Esophagus muscularis mucosa (tissue), 4 donors: Measurements from ENCODE around the gene LSMEM2. TPM values are rescaled to one million over a fixed set of nuclear protein-coding genes. Genes with fewer than 3 reads are reported as not detected.

ENCODE experiments used
- DNase-seq: peaks from one replicate; pipeline ENCODE4 v3.0.0-alpha.2; 2017; ENCODE audit errors: extremely low spot score
- H3K27ac ChIP-seq, 4 donors: fragments of 200-600 bp; sonication (generic); replicated peaks in 1 of 4; 1 replicate in 3 of 4; 2 replicates in 1 of 4; pipeline ENCODE4 v1.5.1; 2016 to 2019; ENCODE audit warnings: mild to moderate bottlenecking in 1 of 4
- H3K27me3 ChIP-seq, 4 donors: fragments of 200-600 bp; sonication (generic); one replicate each; pipeline versions ENCODE4 v1.5.1 to v1.6.0; 2016 to 2019
- H3K36me3 ChIP-seq, 4 donors: fragments of 200-600 bp; sonication (generic); one replicate each; pipeline ENCODE4 v1.5.1; 2016 to 2019
- H3K4me1 ChIP-seq, 4 donors: fragments of 200-600 bp; sonication (generic); one replicate each; pipeline ENCODE4 v1.5.1; 2016 to 2019
- H3K4me3 ChIP-seq, 4 donors: fragments of 200-600 bp; sonication (generic); 1 replicate in 2 of 4; 2 replicates in 2 of 4; pipeline ENCODE4 v1.5.1; 2016 to 2019; ENCODE audit warnings: mild to moderate bottlenecking in 4 of 4, moderate library complexity in 1 of 4
- H3K9me3 ChIP-seq, 4 donors: fragments of 200-600 bp; sonication (generic); 1 replicate in 3 of 4; 2 replicates in 1 of 4; pipeline ENCODE4 v1.5.1; 2016 to 2019
- EP300 ChIP-seq: sonication (generic); formaldehyde crosslinking; IDR thresholded peaks from one replicate; pipeline ENCODE4 v1.6.1; 2017; ENCODE audit warnings: antibody characterized with exemption
- POLR2A ChIP-seq: fragments of 450-650 bp; IDR thresholded peaks from one replicate; pipeline ENCODE4 v1.6.1; 2017; ENCODE audit warnings: antibody characterized with exemption, moderate library complexity, mild to moderate bottlenecking, low read depth
- POLR2AphosphoS5 ChIP-seq, 2 donors: sonication (generic); formaldehyde crosslinking; IDR thresholded peaks; one replicate each; pipeline ENCODE4 v1.6.1; 2017; ENCODE audit warnings: antibody characterized with exemption in 2 of 2
- WGBS: methylation state at CpG from one replicate; pipeline ENCODE4 v1.1.5; 2018; 5-methylcytosine and 5-hydroxymethylcytosine counted together
- intact Hi-C: fragments of 100-400 bp; cut with DNase I; formaldehyde crosslinking; loops from one replicate; pipeline ENCODE4 v1.15.1; 2023
- total RNA-seq, 4 donors: library from RNA; depleted of rRNA; stranded (reverse); fragments of >200 nt; gene quantifications; one replicate each; pipeline versions ENCODE4 v1.1.0 to v1.2.1, GENCODE V29; 2016
- TF ChIP-seq, protein P1 (sequence below), 3 experiments: fragments of 200-600 bp in 2 of 3; fragments of 450-650 bp in 1 of 3; sonication (generic) in 2 of 3; IDR thresholded peaks; one replicate each; pipeline ENCODE4 v1.5.1; 2017 to 2019; ENCODE audit warnings: antibody characterized with exemption in 3 of 3, mild to moderate bottlenecking in 2 of 3, moderate library complexity in 1 of 3

LSMEM2 gene
- total RNA-seq, 4 donors from 2014 or later: not detected

DNA sequence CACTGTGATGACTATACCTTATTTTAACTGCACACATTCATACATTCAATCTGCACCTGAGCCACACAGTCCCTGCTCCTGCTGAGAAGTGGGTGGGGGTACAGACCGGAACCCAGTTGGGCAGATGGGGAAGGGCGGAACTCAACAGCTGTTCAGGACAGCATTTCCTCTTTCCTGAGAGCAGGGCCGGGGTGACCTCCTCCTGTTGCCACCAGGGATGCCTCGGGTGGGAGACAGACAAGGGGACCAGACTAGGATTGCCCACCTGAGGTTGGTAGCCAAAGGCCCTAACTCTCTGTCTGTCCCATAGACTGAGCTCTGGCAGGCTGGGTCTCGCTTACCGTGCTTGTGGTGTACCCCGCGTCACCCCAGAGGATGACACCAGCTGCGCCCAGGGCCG lies 39.7 kb downstream of the LSMEM2 start:
- Histone ChIP-seq H3K4me3 (peak overlapping the region; percentile 72 to 88 (median 84)), H3K9me3 (no peaks in the 10 kb centered on the region), H3K27ac (peak overlapping the region in 3 of 4 donors; percentile 16 to 48 (median 22)), H3K36me3 (peaks cover 0 to 65% (median 51%) of the 10 kb centered on the region in 4 donors), H3K4me1 (peaks cover 44 to 77% (median 63%) of the 10 kb centered on the region in 4 donors), H3K27me3 (no peaks in the 10 kb centered on the region)
- WGBS: 39% methylated on average over 6 of the region's 10 CpGs
- intact Hi-C loops: no loop called here
- DNase-seq: no peak
- no peak for TF ChIP-seq EP300
- TF ChIP-seq POLR2AphosphoS5 (IDR thresholded peaks at IDR 0.05): no peak
- no peak for TF ChIP-seq POLR2A
- TF ChIP-seq, protein P1, sequence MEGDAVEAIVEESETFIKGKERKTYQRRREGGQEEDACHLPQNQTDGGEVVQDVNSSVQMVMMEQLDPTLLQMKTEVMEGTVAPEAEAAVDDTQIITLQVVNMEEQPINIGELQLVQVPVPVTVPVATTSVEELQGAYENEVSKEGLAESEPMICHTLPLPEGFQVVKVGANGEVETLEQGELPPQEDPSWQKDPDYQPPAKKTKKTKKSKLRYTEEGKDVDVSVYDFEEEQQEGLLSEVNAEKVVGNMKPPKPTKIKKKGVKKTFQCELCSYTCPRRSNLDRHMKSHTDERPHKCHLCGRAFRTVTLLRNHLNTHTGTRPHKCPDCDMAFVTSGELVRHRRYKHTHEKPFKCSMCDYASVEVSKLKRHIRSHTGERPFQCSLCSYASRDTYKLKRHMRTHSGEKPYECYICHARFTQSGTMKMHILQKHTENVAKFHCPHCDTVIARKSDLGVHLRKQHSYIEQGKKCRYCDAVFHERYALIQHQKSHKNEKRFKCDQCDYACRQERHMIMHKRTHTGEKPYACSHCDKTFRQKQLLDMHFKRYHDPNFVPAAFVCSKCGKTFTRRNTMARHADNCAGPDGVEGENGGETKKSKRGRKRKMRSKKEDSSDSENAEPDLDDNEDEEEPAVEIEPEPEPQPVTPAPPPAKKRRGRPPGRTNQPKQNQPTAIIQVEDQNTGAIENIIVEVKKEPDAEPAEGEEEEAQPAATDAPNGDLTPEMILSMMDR (IDR thresholded peaks at IDR 0.05): no peak

DNA sequence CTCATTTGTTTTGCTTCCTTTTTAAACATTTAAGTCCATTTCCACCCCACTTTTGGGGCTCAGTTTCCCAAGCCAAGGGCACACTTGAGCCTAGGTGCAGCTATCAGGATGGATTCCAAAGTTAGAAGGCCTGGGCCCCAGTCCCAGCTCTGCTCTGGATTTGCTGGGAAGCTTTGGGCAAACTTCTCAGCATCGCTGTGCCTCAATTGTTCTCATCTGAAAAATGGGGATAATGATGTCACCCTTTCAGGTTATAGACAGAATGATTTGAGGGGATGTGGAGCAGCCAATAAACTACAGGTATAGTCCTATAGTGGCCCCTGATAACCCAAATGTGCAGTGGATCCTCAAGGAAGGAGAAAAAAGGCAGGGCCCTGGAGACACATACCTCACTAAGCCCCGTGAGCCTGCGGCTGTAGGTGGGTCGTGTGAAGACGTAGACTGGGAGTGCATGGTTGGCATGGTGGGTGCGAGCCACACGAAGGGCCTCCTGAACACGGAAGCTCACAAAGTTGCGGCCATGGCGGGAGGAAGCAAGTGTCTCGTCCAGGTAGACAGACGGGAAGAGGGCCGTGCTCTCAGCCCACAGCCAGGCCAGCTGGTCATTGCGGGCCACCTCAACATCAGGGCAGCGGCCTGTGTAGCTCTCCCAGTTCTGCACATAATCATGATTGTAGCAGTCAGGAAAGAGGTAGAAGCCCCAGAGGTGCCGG lies 40.5 kb downstream of the LSMEM2 start:
- WGBS: 87% methylated on average over 14 of the region's 16 CpGs
- no peak for DNase-seq
- H3K4me3 ChIP-seq: peak overlapping the region; percentile 72 to 88 (median 84)

DNA sequence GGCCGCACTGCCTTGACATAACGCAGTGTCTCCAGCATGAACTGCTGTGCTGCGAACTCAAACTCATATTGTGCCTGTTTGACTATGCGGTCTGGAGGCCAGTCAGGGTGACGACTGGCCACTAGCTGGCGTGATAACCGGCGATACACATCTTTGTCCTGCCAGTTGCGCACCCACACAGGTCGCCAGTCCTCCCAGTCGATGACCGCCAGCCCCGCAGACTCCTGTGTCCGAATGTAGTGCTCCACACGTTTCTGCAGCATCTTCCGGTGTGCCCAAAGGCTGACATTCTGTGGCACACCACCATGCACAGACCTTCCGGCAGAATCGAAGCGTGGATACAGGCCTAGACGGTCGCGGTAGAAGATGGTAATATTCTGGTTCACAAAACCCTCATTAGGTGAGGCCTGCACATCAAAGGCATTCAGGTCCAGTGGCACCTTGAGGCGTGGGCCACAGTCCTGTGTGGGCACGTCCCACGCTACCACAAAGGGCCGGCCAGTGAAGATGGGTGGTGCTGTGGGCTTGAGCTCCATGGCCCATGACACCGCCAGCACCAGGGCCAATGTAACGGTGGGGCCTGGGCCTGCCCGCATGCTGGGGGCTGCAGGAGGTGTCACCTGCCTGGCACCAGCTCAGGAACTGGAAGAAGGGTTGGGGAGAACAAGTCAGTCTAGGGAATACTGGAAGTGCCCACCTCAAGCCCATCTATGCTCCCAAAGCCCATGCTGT lies 41.2 kb downstream of the LSMEM2 start:
- WGBS: 79% methylated on average over 12 of the region's 29 CpGs
- Histone ChIP-seq H3K9me3 (no peaks in the 10 kb centered on the region), H3K27ac (peak overlapping the region; percentile 93 to 95 (median 93)), H3K4me1 (peaks cover 56 to 81% (median 76%) of the 10 kb centered on the region in 4 donors), H3K36me3 (peaks cover 0 to 61% (median 49%) of the 10 kb centered on the region in 4 donors), H3K4me3 (peak overlapping the region; percentile 72 to 88 (median 84)), H3K27me3 (no peaks in the 10 kb centered on the region)
- intact Hi-C loops: no loop called here
- TF ChIP-seq EP300 (no peak), POLR2A (no peak), POLR2AphosphoS5 (IDR thresholded peaks at IDR 0.05) (no peak)
- TF ChIP-seq, protein P1 (IDR thresholded peaks at IDR 0.05): no peak
- no peak for DNase-seq

More for the DNA sequence above, 40.5 kb downstream of the LSMEM2 start:
- TF ChIP-seq, protein P1 (IDR thresholded peaks at IDR 0.05): no peak
- TF ChIP-seq POLR2A (no peak), POLR2AphosphoS5 (IDR thresholded peaks at IDR 0.05) (no peak), EP300 (no peak)
- Histone ChIP-seq H3K27ac (peak overlapping the region in 3 of 4 donors; percentile 16 to 48 (median 22)), H3K9me3 (no peaks in the 10 kb centered on the region), H3K4me1 (peaks cover 49 to 82% (median 70%) of the 10 kb centered on the region in 4 donors), H3K27me3 (no peaks in the 10 kb centered on the region), H3K36me3 (peaks cover 0 to 64% (median 50%) of the 10 kb centered on the region in 4 donors)
- intact Hi-C loops: no loop called here

DNA sequence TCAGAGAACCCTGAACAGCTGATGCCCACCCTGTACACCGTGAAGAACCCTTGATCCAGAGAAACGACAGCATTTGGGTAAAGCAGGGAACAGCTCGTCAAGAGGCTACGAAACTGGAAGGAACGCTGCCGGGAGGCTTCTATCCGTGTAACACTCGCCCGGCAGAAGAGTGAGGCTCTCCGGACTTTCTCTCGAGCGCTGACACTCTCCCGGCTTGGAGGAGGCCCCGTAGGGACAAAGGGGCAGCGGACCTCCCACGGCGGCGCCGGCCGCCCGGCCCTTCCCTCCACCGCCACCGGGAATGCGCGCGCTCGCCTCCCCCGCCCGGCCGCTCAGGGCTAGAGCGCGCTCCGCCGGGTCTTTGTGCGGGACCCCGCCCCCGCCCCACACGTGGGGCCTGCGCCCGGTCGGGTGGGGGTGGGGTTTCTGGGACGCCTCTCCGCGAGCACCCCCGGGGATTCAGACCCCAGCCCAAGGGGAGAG lies 42.0 kb downstream of the LSMEM2 start:
- Histone ChIP-seq H3K27me3 (no peaks in the 10 kb centered on the region), H3K9me3 (no peaks in the 10 kb centered on the region), H3K27ac (peak overlapping the region; percentile 93 to 95 (median 93)), H3K4me3 (peak overlapping the region; percentile 72 to 88 (median 84)), H3K4me1 (peaks cover 56 to 90% (median 83%) of the 10 kb centered on the region in 4 donors), H3K36me3 (peaks cover 4 to 61% (median 52%) of the 10 kb centered on the region in 4 donors)
- DNase-seq: no peak
- 0% methylated on average over 17 of the region's 45 CpGs for WGBS
- intact Hi-C loops: no loop called here
- TF ChIP-seq POLR2AphosphoS5 (IDR thresholded peaks at IDR 0.05) (peak in 1 of 2 donors; percentile 47), EP300 (no peak)
